ENCODE data around the gene SERPINA12.
"Not testable (repeated sequence)": the region's sequence is repeated elsewhere in the genome, so short reads cannot be mapped to it uniquely, and the experiment has no call there.

The SERPINA12 gene

GRCh38 chr14:94485944-94486841 lies 23.1 kb downstream of the SERPINA12 start:
- H3K27ac ChIP-seq = no peak overlapping the region
- ChIA-PET POLR2A (ENCODE audit: low non-redundant PET) (no interaction called here), CTCF (interaction anchor here (0.6 to 2.9 kb wide), 26 partner anchors 9 to 760 kb away, joined by 3 to 14 read pairs (median 4); partner anchors contain the start of genes SERPINA12 and SERPINA9)
- TF ChIP-seq, protein P1, sequence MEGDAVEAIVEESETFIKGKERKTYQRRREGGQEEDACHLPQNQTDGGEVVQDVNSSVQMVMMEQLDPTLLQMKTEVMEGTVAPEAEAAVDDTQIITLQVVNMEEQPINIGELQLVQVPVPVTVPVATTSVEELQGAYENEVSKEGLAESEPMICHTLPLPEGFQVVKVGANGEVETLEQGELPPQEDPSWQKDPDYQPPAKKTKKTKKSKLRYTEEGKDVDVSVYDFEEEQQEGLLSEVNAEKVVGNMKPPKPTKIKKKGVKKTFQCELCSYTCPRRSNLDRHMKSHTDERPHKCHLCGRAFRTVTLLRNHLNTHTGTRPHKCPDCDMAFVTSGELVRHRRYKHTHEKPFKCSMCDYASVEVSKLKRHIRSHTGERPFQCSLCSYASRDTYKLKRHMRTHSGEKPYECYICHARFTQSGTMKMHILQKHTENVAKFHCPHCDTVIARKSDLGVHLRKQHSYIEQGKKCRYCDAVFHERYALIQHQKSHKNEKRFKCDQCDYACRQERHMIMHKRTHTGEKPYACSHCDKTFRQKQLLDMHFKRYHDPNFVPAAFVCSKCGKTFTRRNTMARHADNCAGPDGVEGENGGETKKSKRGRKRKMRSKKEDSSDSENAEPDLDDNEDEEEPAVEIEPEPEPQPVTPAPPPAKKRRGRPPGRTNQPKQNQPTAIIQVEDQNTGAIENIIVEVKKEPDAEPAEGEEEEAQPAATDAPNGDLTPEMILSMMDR (conservative IDR thresholded peaks at IDR 0.05; ENCODE audit: low read depth) = peak; percentile 98
- peak; percentile 72 for DNase-seq (ENCODE audit: low spot score)

GRCh38 chr14:94484481-94484880 lies 24.8 kb downstream of the SERPINA12 start:
- ChIA-PET POLR2A (ENCODE audit: low non-redundant PET) (no interaction called here), CTCF (interaction anchor here (0.6 kb wide), 1 partner anchor 16 kb away, joined by 4 read pairs; no protein-coding TSS in a partner anchor)
- no peak overlapping the region for H3K27ac ChIP-seq
- DNase-seq (ENCODE audit: low spot score) = no peak
- TF ChIP-seq, protein P1 (conservative IDR thresholded peaks at IDR 0.05; ENCODE audit: low read depth) = no peak

DNA sequence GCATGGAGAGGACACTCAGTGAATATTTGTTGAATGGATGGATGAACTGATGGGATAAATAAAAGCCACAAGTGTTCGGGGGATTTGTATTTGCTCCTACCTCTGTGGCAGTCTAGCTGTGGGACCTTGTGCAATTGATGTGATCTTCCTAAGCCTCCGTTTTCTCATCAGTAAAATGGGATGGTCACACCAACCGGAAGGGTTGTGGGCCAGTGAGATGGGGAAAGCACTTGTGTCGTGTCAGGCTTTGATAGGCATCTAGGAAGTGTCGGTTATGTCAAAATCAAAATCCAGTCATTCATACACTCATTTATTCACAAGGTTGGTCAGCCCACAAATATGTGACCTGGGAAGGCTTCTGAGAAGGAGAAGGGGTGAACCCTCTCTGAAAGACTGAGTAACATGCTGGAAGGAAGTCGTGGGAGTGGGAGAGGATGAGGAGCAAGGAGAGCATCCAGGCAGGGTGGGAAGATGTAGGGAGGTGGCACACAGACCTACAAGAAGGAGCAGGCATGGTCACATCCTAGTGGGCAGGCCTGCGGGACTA lies 25.5 kb downstream of the SERPINA12 start:
- POLR2A ChIA-PET (ENCODE audit: low non-redundant PET) = no interaction called here
- DNase-seq (ENCODE audit: low spot score) = no peak
- CTCF ChIA-PET = interaction anchor here (0.6 kb wide), 1 partner anchor 15 kb away, joined by 4 read pairs; no protein-coding TSS in a partner anchor
- H3K27ac ChIP-seq = no peak overlapping the region
- TF ChIP-seq, protein P1 (conservative IDR thresholded peaks at IDR 0.05; ENCODE audit: low read depth) = no peak

- TF ChIP-seq, protein P1 (conservative IDR thresholded peaks at IDR 0.05; ENCODE audit: low read depth) = no peak
- H3K27ac ChIP-seq = no peak overlapping the region
- CTCF ChIA-PET = no interaction called here
- POLR2A ChIA-PET (ENCODE audit: low non-redundant PET) = no interaction called here
- DNase-seq (ENCODE audit: low spot score) = no peak
These were observed 26.2 kb downstream of the SERPINA12 start for GRCh38 chr14:94483071-94483451.

GRCh38 chr14:94482132-94483070 lies 26.9 kb downstream of the SERPINA12 start:
- CTCF ChIA-PET; POLR2A ChIA-PET (ENCODE audit: low non-redundant PET); DNase-seq (ENCODE audit: low spot score); H3K27ac ChIP-seq: not testable (repeated sequence)

DNA sequence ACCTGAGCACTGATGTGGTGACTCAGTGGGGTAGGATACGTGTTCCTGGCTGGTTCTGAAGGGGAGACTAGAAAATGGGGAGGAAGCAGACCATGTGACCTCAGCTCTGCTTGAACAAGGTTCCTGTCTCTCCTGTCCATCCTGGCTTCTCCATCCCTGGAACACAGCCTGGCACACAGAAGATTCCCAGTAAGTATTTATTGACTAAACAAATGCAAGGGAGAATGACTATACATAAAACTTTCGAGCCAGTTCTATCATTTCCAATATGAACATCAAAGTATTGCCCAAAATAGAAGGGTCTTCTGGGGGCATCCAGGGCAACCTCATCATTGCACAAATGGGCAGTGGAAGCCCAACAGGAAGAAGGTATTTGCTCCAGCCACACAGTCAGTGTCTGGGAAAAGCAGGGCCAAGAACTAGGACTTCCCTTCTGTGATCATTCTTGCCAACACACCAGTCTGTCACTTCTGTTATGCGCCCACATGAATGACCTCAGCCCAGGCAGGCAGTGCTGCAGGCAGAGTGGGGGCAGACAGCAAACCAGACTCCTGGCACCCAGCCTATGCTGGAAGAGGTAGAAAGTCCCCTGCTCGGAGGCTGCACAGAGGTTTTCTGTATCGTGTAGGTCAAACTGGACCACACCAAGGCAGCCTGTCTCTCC lies 27.7 kb downstream of the SERPINA12 start:
- POLR2A ChIA-PET (ENCODE audit: low non-redundant PET) = no interaction called here

More for the DNA sequence above, 27.7 kb downstream of the SERPINA12 start:
- TF ChIP-seq, protein P1 (conservative IDR thresholded peaks at IDR 0.05; ENCODE audit: low read depth) = no peak
- H3K27ac ChIP-seq = no peak overlapping the region
- CTCF ChIA-PET = interaction anchor here (0.5 kb wide), 1 partner anchor 14 kb away, joined by 4 read pairs; no protein-coding TSS in a partner anchor
- no peak for DNase-seq (ENCODE audit: low spot score)
